H1 (cell line): ENCODE measurements around the gene ARMC9. TPM values are rescaled to one million over a fixed set of nuclear protein-coding genes. Genes with fewer than 3 reads are reported as not detected.
A peak's percentile ranks its signal among the peaks of the same experiment; 100 is the strongest.

Source experiments
- CHD1 ChIP-seq: IDR thresholded peaks from 2 replicates; pipeline ENCODE4 v1.6.1; 2012; ENCODE audit warnings: low read depth, low read length, improper control_type of control experiment
- GABPA ChIP-seq: IDR thresholded peaks from 2 replicates; pipeline ENCODE4 v1.6.1; 2011; ENCODE audit warnings: mild to moderate bottlenecking, low read length, moderate library complexity, borderline replicate concordance; ENCODE audit not compliant: insufficient read depth
- HDAC6 ChIP-seq: IDR thresholded peaks from one replicate; pipeline ENCODE4 v1.7.1; 2012; ENCODE audit warnings: low read depth, mild to moderate bottlenecking, inconsistent platforms, low read length, moderate library complexity
- KDM5A ChIP-seq: fragments of 200-600 bp; IDR thresholded peaks from 2 replicates; pipeline ENCODE4 v1.7.1; 2012; ENCODE audit warnings: mild to moderate bottlenecking, low read length, inconsistent platforms, mixed read lengths
- PHF8 ChIP-seq: fragments of 200-600 bp; sonication (generic); conservative IDR thresholded peaks from 2 replicates; pipeline ENCODE4 v1.7.1; 2012; ENCODE audit warnings: low read depth, mild to moderate bottlenecking, inconsistent platforms, low read length, moderate library complexity
- RAD21 ChIP-seq, 2 experiments: IDR thresholded peaks in 1 of 2; conservative IDR thresholded peaks in 1 of 2; 2 replicates each; pipeline ENCODE4 v1.6.1; 2011; ENCODE audit warnings: low read depth in 2 of 2, low read length in 2 of 2, improper control_type of control experiment in 1 of 2, inconsistent platforms in 1 of 2, mild to moderate bottlenecking in 1 of 2, moderate library complexity in 1 of 2
- RBBP5 ChIP-seq: IDR thresholded peaks from 2 replicates; pipeline ENCODE4 v1.7.1; 2012; ENCODE audit warnings: low read depth, mild to moderate bottlenecking, inconsistent platforms, low read length, moderate library complexity, borderline replicate concordance
- TAF1 ChIP-seq: IDR thresholded peaks from 2 replicates; pipeline ENCODE4 v1.6.1; 2011; ENCODE audit warnings: mild to moderate bottlenecking, low read depth, low read length
- YY1 ChIP-seq: IDR thresholded peaks from 2 replicates; pipeline ENCODE4 v1.6.1; 2011; ENCODE audit warnings: low read depth, mild to moderate bottlenecking, low read length
- polyA plus RNA-seq, 7 experiments: library from polyadenylated mRNA; depleted of rRNA in 3 of 7; stranded (reverse) in 5 of 7; unstranded in 2 of 7; fragments of >200 nt in 5 of 7; fragments of 200-250 nt in 2 of 7; gene quantifications; 1 replicate in 5 of 7; 2 replicates in 1 of 7; 4 replicates in 1 of 7; pipeline versions ENCODE4 v1.2.1 to v1.2.3, GENCODE V29; 2011 to 2013; ENCODE audit warnings: missing spikeins in 2 of 7, mixed read lengths in 2 of 7
- total RNA-seq: library from RNA; stranded (reverse); fragmentation: NEBNext Ultra II Directional; extraction: Animal tissue kit (Norgen Biotek cat#: 25700); gene quantifications from 2 replicates; pipeline ENCODE4 v1.2.1, GENCODE V29; 2021
- TF ChIP-seq, protein P1 (sequence below), 3 experiments: IDR thresholded peaks; 1 replicate in 2 of 3; 2 replicates in 1 of 3; pipeline versions ENCODE4 v1.5.1 to v1.6.1; 2011; ENCODE audit warnings: low read length in 3 of 3, mild to moderate bottlenecking in 3 of 3, inconsistent platforms in 2 of 3, low read depth in 1 of 3, moderate library complexity in 1 of 3; ENCODE audit not compliant: insufficient read depth in 1 of 3; ENCODE audit errors: control extremely low read depth in 1 of 3
- TF ChIP-seq, protein P2 (sequence below): IDR thresholded peaks from 2 replicates; pipeline ENCODE4 v1.6.1; 2011; ENCODE audit warnings: low read depth, mild to moderate bottlenecking, low read length; ENCODE audit not compliant: insufficient read depth
- TF ChIP-seq, protein P3 (sequence below): IDR thresholded peaks from 2 replicates; pipeline ENCODE4 v1.6.1; 2012; ENCODE audit warnings: inconsistent platforms

Gene ARMC9
- total and polyA plus RNA-seq, 2 of the 8 experiments (the other 6 are each of a cell fraction or from before 2014, with no cell fraction given): 23.2 to 36.1 TPM

DNA sequence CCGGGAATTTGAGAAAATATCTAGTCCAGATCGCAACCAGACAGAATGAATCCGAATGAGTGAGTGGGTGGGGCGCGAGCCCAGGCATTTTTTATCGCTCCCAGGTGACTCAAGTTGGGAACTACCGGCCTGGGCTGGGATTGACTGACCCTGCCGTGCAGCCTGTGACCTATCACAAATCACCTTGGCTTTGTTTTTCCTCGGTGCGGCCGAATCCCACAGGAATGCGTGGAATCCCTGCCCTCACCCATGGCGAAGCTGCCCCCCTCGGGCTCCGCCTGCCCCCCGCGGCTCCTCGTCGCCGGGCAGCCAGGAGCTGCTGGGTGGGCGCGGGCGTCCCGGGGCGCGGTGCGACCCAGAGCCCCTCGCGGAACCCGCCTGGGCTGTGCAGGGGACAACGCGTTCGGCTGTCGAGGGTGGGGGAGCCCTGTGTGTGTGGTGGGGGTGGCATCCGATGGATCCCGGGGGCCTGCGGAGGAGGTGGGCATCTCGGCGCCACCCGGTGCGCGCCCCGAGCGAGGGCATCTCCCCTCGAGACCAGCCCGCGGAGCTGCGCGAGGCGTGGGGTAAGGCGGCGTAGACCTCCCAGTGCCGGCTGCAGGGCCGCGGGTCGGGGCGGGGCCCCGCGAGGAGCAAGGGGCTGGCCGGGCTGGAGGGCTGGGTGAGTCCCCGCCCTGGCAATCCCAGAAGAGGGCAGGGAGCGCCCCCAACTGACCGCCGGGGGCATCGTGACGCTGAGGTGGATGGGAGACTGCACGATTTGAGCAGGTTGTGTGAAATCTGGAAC lies 213.6 kb downstream of the ARMC9 start (continued):
- TF ChIP-seq, protein P1, sequence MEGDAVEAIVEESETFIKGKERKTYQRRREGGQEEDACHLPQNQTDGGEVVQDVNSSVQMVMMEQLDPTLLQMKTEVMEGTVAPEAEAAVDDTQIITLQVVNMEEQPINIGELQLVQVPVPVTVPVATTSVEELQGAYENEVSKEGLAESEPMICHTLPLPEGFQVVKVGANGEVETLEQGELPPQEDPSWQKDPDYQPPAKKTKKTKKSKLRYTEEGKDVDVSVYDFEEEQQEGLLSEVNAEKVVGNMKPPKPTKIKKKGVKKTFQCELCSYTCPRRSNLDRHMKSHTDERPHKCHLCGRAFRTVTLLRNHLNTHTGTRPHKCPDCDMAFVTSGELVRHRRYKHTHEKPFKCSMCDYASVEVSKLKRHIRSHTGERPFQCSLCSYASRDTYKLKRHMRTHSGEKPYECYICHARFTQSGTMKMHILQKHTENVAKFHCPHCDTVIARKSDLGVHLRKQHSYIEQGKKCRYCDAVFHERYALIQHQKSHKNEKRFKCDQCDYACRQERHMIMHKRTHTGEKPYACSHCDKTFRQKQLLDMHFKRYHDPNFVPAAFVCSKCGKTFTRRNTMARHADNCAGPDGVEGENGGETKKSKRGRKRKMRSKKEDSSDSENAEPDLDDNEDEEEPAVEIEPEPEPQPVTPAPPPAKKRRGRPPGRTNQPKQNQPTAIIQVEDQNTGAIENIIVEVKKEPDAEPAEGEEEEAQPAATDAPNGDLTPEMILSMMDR (IDR thresholded peaks at IDR 0.05; ENCODE audit: control extremely low read depth in 1 of 3, insufficient read depth in 1 of 3, low read depth in 1 of 3, low read length in 3 of 3): peak; percentile 90 to 97 (median 96)
- TF ChIP-seq KDM5A: no peak
- no peak for TF ChIP-seq HDAC6
- TF ChIP-seq, protein P2, sequence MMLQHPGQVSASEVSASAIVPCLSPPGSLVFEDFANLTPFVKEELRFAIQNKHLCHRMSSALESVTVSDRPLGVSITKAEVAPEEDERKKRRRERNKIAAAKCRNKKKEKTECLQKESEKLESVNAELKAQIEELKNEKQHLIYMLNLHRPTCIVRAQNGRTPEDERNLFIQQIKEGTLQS: no peak
- TF ChIP-seq RAD21 (IDR thresholded peaks at IDR 0.05 in 1 of 2, conservative IDR thresholded peaks at IDR 0.05 in 1 of 2; ENCODE audit: low read depth in 2 of 2, low read length in 2 of 2): peak; percentile 93 to 94
- peak; percentile 33; the same call in 1 of the 2 replicates for TF ChIP-seq TAF1
- TF ChIP-seq, protein P3, sequence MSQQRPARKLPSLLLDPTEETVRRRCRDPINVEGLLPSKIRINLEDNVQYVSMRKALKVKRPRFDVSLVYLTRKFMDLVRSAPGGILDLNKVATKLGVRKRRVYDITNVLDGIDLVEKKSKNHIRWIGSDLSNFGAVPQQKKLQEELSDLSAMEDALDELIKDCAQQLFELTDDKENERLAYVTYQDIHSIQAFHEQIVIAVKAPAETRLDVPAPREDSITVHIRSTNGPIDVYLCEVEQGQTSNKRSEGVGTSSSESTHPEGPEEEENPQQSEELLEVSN: peak; percentile 31; the same call in 1 of the 2 replicates
- TF ChIP-seq PHF8: no peak; the same call in 1 of the 2 replicates
- peak; percentile 64; the same call in 1 of the 2 replicates for TF ChIP-seq RBBP5
- no peak for TF ChIP-seq CHD1
- no peak for TF ChIP-seq GABPA
- no peak for TF ChIP-seq YY1
- TF ChIP-seq, all 59 proteins: peak for 18
